Smooth muscle cell of the brain vasculature (primary cell): Measurements from ENCODE around the gene ATG101.

ENCODE experiments used
- DNase-seq: peaks from one replicate; pipeline ENCODE4 v3.0.0-alpha.2; 2012; ENCODE audit warnings: low read depth, low spot score

ATG101 gene

DNA sequence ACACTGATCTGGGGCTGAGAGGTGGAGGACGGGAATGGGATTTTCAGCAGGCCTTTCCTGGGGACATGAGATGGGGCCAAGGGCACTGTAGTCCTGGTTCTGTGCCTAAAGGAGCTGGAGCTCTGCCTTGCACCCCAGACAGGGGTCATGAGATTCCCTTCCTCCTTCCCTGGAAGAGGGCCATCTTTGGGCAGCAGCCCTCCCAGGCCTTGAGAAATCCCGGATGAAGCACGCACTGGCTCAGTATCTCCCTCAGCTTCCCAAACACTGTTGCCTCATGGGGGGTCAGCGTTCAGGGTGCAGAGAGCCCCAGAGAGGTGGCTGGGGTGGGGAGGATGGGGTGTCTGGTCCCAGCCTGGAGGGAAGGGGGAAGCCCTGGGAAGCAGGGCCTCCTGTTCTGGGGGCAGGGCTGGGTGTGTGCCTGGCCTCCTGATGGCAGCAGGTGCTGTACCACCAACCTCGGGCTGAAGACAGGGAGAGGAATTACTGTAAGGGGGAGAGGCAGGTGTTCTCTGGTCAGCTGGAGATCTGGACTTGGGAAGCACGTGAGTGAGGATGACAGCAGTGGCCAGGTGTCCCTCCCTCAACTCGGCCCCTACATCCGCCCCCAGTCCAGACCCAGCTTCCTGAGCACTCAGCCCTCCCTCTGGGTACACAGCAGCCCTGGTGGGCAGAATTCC, 26.9 kb upstream of the ATG101 start:
- DNase-seq, result no peak

DNA sequence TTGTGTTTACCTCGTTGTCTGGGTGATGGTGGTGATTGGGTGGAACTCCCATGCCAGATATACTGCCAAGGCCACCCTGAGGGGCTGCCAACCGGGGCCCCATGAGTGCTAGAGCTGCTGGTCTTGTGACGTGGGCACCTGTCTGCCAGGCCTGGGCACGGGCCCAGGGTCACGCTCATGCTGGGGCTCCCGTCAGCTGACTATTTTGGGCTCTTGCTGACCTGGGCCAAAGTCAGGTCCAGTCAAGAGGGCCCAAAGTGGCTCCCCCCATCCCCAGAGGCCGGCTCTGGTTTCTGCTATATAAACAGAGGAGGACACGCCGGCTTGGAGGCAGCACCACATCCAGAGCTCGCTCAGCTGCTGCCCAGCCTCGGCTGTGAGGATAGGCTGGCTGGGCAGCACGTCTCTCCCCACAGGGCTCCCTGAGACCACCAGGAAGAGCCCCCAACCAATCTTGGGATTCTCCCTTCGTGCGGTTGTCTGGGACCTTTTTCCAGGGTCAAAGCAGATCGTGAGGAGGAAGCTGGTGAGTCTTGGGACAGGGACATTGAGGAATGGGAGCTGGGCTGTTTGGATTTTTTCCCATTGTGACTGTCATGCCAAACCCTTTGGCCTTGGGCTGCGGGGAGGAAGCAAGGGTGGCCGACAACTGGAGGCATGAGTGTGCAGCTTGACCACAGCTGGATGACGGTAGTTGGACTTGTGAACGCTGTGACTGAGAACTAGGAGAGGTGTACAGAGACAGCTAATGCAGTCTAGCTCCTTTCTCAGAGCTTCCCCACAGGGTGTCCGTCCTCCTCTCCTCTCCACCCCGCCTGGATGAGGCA, 26.2 kb upstream of the ATG101 start:
- DNase-seq, result no peak

DNA sequence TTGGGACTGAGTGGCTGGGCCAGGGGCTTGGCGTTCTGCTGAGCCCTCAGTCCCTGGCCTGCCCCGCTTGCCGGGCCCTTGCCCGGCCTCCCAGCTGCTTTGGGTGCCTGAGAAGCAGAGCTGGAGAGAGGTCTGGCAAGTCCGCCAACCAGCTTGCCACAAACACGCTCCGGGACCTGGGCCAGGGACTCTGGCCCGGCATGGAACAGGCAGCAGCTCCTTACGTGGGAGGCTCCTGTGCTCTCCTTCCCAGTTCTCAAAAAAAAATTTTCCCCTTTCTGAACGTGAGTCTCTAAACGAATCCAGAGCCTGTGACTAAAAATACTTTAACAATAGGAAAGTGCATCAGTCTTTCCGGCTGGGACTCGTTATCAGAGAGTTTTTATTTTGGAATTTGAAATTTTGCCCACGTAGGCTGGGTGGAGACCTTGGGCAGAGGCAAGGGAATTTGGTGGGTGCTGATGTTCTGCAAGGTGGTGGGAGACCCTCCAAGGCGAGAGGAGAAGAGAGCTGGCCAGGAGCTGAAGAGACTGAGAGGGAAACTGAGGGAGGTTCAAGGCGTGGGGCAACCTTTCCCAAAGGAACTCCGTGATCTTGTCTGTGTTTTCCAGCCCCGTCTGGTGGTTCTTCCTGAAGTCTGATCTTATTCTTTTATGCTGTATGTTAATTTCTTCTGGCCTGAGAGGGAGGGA, 25.3 kb upstream of the ATG101 start:
- no peak for DNase-seq

- no peak for DNase-seq
Measured at GRCh38 chr12:52045794-52046199, 24.0 kb upstream of the ATG101 start.

- DNase-seq, result no peak
Measured at GRCh38 chr12:52046859-52047258, 22.9 kb upstream of the ATG101 start.

- no peak for DNase-seq
Measured at GRCh38 chr12:52049286-52049685, 20.5 kb upstream of the ATG101 start.

DNA sequence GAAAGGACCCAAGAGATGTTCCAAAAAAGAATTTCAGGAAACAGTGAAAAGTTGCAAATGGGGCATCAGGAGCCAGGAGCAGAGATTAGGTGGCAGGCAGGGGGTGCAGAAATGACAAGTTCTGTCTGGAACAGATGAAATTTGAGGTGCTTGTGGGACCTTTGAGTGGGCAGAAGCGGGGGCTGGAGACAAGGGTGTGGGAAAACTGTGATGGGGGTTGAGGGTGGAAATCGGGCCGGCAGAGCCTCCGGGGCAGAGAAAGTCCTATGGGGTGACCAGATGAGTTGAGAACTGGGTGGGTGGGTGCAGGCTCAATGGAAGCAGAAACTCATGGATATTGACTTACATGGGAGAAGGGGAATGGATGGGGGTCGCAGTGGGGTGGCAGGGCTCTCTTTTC, 20.1 kb upstream of the ATG101 start:
- DNase-seq, result no peak

GRCh38 chr12:52050116-52050757, 19.5 kb upstream of the ATG101 start:
- DNase-seq, result no peak

GRCh38 chr12:52050758-52051541, 18.8 kb upstream of the ATG101 start, which contains the start of gene NR4A1:
Gene NR4A1, plus strand, starts transcription at chr12:52051442. Its CDS starts 2,887 bp downstream, at chr12:52054329.
- DNase-seq, result peak; percentile 79

DNA sequence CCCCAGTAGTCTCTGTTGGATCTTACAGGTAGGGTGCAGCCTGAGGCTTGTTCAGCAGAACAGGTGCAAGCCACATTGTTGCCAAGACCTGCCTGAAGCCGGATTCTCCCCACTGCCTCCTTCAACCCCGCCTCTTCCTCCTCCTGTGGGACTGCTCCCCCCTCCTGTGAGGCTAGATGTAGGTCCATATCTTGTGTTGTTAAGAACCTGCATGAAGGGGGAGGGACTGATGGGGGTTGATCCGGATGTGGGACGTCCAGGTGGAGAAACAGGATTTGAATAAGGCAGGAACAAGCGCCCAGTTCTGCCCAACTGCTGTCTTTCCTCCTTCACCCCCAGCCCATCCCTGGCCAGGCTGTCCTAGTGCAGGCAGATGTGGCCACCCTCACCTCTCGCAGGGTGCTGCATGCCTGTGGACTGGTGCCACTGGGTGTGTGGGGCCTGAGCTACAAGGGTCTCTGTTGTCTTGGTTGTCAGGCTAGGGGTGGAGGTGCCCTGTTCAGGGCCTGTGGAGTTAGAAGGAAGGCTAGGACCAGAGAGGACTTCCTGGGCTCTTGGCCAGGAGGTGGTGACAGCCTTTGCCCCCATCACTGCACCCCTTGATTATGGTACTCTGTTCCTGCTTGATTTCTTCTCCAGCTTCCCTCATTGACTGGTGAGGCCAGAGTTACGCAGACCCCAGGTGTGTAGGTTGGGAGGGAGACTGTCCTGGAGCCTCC, 17.2 kb upstream of the ATG101 start:
- no peak for DNase-seq

GRCh38 chr12:52053536-52054209, 16.1 kb upstream of the ATG101 start:
- no peak for DNase-seq

DNA sequence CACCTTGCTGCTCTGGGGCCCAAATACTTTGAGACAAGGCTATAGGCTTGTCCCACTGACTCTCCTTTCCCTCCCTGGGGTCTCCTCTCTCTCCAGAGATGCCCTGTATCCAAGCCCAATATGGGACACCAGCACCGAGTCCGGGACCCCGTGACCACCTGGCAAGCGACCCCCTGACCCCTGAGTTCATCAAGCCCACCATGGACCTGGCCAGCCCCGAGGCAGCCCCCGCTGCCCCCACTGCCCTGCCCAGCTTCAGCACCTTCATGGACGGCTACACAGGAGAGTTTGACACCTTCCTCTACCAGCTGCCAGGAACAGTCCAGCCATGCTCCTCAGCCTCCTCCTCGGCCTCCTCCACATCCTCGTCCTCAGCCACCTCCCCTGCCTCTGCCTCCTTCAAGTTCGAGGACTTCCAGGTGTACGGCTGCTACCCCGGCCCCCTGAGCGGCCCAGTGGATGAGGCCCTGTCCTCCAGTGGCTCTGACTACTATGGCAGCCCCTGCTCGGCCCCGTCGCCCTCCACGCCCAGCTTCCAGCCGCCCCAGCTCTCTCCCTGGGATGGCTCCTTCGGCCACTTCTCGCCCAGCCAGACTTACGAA, 15.4 kb upstream of the ATG101 start:
- no peak for DNase-seq

DNA sequence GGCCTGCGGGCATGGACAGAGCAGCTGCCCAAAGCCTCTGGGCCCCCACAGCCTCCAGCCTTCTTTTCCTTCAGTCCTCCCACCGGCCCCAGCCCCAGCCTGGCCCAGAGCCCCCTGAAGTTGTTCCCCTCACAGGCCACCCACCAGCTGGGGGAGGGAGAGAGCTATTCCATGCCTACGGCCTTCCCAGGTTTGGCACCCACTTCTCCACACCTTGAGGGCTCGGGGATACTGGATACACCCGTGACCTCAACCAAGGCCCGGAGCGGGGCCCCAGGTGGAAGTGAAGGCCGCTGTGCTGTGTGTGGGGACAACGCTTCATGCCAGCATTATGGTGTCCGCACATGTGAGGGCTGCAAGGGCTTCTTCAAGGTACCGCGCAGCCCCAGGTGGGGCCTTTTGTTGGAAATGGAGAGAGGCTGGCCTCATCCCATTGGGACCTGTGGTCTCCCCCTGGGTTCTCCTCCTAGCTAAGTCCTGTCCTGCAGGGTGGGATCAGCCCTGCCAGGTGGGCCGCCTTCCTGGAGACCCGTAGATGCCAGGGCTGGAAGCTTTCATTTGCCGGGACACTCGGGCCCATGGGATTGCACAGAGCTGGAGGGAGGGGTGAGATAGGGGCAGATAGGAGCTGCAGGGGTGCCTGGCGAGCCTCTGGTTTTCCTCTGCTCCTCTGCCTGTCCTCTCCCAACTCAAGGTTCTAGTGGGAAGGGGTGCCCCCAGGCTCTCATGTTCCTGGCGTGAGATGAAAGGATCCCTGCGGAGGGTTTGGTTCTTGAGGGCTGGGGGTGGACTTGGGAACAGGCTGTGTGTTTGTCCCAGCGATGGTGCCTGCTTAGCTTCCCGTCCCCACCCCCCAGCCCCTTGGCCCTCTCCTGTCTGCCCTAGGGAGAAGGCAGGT, 14.7 kb upstream of the ATG101 start:
- no peak for DNase-seq

DNA sequence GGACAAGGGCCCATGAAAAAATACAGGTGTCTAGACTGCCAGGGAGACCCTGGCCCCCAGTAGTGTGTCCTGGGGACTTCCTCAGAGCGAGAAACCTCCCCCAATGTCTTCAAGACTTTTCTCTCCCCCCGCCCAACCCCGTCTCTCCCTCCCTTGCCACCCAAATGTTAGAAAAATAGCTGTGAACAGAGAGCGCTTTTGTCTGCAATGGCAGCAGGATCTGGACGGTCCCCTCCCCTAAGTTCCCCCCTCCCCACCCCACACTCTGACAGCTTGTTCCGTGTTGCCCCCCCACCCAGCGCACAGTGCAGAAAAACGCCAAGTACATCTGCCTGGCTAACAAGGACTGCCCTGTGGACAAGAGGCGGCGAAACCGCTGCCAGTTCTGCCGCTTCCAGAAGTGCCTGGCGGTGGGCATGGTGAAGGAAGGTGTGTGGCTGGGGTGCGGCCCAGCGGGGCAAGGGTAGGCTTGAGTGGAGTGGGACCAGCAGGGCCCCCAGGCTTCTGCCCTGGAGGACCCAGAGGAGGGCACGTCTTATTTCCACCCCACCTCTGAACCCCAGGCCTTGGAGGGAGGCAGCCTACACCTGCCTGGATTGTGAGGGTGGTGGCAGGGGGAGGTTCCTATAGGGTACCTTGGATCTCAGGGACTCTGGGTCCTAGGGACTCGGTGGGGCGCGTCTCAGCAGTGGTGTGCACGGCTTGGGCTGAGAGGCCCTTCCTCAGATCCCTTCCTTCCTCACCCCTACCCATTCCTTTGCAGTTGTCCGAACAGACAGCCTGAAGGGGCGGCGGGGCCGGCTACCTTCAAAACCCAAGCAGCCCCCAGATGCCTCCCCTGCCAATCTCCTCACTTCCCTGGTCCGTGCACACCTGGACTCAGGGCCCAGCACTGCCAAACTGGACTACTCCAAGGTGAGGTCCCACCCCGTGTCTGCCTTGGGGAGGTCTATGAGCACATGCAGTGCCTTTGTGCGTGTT, 13.8 kb upstream of the ATG101 start:
- no peak for DNase-seq

GRCh38 chr12:52056801-52057637, 12.8 kb upstream of the ATG101 start:
- no peak for DNase-seq
